Suprapubic skin (tissue), 4 donors: ENCODE data around the gene WDR87. TPM values are rescaled to one million over a fixed set of nuclear protein-coding genes. Genes with fewer than 3 reads are reported as not detected.
A peak's percentile ranks its signal among the peaks of the same experiment; 100 is the strongest.

Source experiments
- DNase-seq, 2 donors: peaks; one replicate each; pipeline ENCODE4 v3.0.0-alpha.2; 2019; ENCODE audit warnings: low spot score in 2 of 2
- H3K27ac ChIP-seq: fragments of 200-600 bp; sonication (generic); one replicate; pipeline ENCODE4 v1.5.1; 2019
- H3K27me3 ChIP-seq: fragments of 200-600 bp; sonication (generic); one replicate; pipeline ENCODE4 v1.5.1; 2019
- H3K36me3 ChIP-seq: fragments of 200-600 bp; sonication (generic); one replicate; pipeline ENCODE4 v1.5.1; 2019
- H3K4me1 ChIP-seq: fragments of 200-600 bp; sonication (generic); one replicate; pipeline ENCODE4 v1.5.1; 2019
- H3K4me3 ChIP-seq: fragments of 200-600 bp; sonication (generic); one replicate; pipeline ENCODE4 v1.5.1; 2019; ENCODE audit warnings: mild to moderate bottlenecking
- H3K9me3 ChIP-seq: fragments of 200-600 bp; sonication (generic); one replicate; pipeline ENCODE4 v1.5.1; 2019
- EP300 ChIP-seq: sonication (generic); formaldehyde crosslinking; IDR thresholded peaks from one replicate; pipeline ENCODE4 v1.6.1; 2017; ENCODE audit warnings: antibody characterized with exemption
- POLR2A ChIP-seq, 2 donors: fragments of 450-650 bp; IDR thresholded peaks; one replicate each; pipeline ENCODE4 v1.6.1; 2017; ENCODE audit warnings: antibody characterized with exemption in 2 of 2, mild to moderate bottlenecking in 2 of 2, moderate library complexity in 2 of 2
- POLR2AphosphoS5 ChIP-seq, 3 donors: sonication (generic); formaldehyde crosslinking; IDR thresholded peaks; one replicate each; pipeline ENCODE4 v1.6.1; 2017; ENCODE audit warnings: antibody characterized with exemption in 3 of 3
- WGBS: methylation state at CpG from one replicate; pipeline ENCODE4 v1.1.5; 2018; 5-methylcytosine and 5-hydroxymethylcytosine counted together
- total RNA-seq, 4 donors: library from RNA; depleted of rRNA; stranded (reverse); fragments of >200 nt; gene quantifications; one replicate each; pipeline ENCODE4 v1.1.0, GENCODE V29; 2016
- TF ChIP-seq, protein P1 (sequence below), 2 donors: fragments of 200-600 bp in 1 of 2; fragments of 450-650 bp in 1 of 2; sonication (generic) in 1 of 2; IDR thresholded peaks; one replicate each; pipeline ENCODE4 v1.5.1; 2016 to 2019; ENCODE audit warnings: antibody characterized with exemption in 2 of 2, mild to moderate bottlenecking in 1 of 2, moderate library complexity in 1 of 2

Gene WDR87
- total RNA-seq, 4 donors from 2014 or later = not detected

DNA sequence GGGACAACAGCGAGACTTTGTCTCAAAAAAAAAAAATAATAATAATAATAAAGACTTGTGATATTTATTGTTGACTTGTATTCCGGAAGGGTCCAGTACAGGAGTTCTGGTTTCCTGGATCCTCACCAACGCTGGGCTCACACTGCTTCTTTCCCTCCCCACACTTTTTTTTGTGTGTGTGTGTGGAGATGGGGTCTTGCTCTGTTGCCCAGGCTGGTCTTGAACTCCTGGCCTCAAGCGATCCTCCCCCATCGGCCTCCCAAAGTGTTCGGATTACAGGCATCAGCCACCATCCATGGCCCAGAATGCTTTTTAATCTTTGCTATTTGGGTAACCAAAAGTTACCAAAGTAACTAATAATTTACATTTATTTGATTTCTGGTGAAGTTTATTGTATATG, 39.7 kb upstream of the WDR87 start:
- Histone ChIP-seq H3K4me1 (no peaks in the 10 kb centered on the region), H3K27ac (no peak overlapping the region)
- WGBS = 95% methylated on average over 6 of the region's 6 CpGs

DNA sequence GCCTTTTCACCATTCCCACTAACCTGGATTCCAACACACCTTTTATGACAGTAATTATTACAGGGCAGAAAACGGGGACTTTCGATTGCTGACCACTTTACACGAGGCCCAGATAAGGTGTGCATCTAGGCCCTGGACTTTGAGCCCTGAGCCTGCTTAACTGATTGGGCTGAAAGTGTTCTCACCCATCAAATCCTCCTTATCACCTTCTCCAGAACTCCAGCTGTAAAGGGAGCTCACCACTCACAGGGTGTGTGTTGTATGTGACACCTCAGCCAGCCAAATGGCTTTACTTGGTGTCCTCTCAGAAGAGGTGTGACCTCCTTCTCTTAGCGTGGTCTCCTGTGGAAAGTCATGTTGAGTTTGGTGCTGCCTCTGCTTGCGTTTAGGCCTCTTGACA, 37.1 kb upstream of the WDR87 start:
- Histone ChIP-seq H3K27ac (no peak overlapping the region), H3K9me3 (no peaks in the 10 kb centered on the region), H3K4me3 (no peak overlapping the region), H3K4me1 (no peaks in the 10 kb centered on the region), H3K27me3 (no peaks in the 10 kb centered on the region), H3K36me3 (no peaks in the 10 kb centered on the region)
- DNase-seq = no peak
- 87% methylated on average over 5 of the region's 5 CpGs for WGBS
- no peak for TF ChIP-seq EP300
- TF ChIP-seq POLR2AphosphoS5 (IDR thresholded peaks at IDR 0.05) = no peak
- TF ChIP-seq, protein P1, sequence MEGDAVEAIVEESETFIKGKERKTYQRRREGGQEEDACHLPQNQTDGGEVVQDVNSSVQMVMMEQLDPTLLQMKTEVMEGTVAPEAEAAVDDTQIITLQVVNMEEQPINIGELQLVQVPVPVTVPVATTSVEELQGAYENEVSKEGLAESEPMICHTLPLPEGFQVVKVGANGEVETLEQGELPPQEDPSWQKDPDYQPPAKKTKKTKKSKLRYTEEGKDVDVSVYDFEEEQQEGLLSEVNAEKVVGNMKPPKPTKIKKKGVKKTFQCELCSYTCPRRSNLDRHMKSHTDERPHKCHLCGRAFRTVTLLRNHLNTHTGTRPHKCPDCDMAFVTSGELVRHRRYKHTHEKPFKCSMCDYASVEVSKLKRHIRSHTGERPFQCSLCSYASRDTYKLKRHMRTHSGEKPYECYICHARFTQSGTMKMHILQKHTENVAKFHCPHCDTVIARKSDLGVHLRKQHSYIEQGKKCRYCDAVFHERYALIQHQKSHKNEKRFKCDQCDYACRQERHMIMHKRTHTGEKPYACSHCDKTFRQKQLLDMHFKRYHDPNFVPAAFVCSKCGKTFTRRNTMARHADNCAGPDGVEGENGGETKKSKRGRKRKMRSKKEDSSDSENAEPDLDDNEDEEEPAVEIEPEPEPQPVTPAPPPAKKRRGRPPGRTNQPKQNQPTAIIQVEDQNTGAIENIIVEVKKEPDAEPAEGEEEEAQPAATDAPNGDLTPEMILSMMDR (IDR thresholded peaks at IDR 0.05) = no peak
- TF ChIP-seq POLR2A (IDR thresholded peaks at IDR 0.05) = no peak

More for the DNA sequence above, 39.7 kb upstream of the WDR87 start:
- TF ChIP-seq POLR2AphosphoS5 (IDR thresholded peaks at IDR 0.05) (no peak), POLR2A (IDR thresholded peaks at IDR 0.05) (no peak), EP300 (no peak)
- TF ChIP-seq, protein P1 (IDR thresholded peaks at IDR 0.05) = no peak
- Histone ChIP-seq H3K4me3 (no peak overlapping the region), H3K27me3 (no peaks in the 10 kb centered on the region), H3K9me3 (no peaks in the 10 kb centered on the region), H3K36me3 (no peaks in the 10 kb centered on the region)
- DNase-seq = peak in 1 of 2 donors; percentile 5

DNA sequence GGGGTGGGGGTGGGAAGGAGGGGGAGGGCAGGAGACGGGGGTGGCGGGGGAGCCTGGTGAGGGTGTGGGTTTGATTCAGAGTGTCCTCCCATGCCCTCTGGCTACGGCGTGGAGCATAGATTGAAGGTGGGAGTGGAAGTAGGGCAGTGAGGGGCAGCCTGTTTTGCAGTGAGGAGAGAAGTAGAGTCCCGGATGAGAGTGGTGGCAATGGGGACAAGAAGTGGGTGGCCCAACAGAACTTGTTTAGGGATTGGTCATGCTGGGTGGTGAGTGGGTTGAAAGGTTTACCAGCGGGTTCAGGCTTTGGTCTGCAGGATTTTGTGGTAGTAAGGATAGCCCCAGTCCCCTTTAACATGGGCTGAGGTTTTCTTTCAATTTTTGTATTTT, 36.1 kb upstream of the WDR87 start:
- no peak for TF ChIP-seq POLR2A (IDR thresholded peaks at IDR 0.05)
- TF ChIP-seq, protein P1 (IDR thresholded peaks at IDR 0.05) = no peak
- TF ChIP-seq EP300 = no peak
- no peak for TF ChIP-seq POLR2AphosphoS5 (IDR thresholded peaks at IDR 0.05)
- WGBS = 82% methylated on average over 6 of the region's 6 CpGs
- Histone ChIP-seq H3K4me1 (no peaks in the 10 kb centered on the region), H3K27me3 (no peaks in the 10 kb centered on the region), H3K9me3 (no peaks in the 10 kb centered on the region), H3K36me3 (no peaks in the 10 kb centered on the region), H3K4me3 (no peak overlapping the region), H3K27ac (no peak overlapping the region)
- DNase-seq = peak in 1 of 2 donors; percentile 21

DNA sequence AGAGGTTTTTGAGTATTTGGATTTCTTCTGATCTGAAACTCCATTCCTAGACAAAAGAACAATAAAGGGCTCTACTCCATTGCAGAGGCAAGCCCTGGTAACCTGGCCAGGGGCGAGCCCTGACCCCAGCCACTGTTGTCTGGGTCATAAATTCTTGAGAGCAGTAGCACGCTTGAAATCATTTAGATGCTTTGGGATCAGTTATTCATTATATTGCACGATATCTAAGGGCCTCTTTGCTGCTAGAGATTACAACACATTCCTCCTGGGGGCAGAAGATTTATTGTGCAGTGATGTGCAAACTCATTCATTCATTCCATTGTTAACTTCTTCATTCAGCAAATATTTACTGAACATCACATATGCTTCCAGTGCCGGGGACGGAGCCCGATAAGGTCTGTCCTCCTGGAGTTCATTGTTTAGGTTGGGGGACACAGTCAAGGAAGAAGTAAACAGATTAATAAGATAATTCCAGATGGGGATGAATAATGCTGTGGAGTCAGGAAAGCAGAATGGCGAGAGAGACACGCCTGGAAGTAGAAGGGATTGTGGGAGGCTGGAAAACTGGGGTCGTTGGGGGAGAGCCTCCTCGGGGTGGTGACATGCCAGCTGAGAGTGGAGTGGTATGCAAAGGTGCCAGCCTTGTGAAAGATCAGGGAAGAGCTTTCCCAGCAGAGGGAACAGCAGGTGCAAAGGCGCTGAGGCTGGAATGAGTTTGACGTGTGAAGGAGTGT, 35.6 kb upstream of the WDR87 start:
- Histone ChIP-seq H3K9me3 (no peaks in the 10 kb centered on the region), H3K36me3 (no peaks in the 10 kb centered on the region), H3K4me1 (no peaks in the 10 kb centered on the region), H3K27me3 (no peaks in the 10 kb centered on the region), H3K4me3 (no peak overlapping the region), H3K27ac (no peak overlapping the region)
- 84% methylated on average over 12 of the region's 12 CpGs for WGBS
- TF ChIP-seq POLR2A (IDR thresholded peaks at IDR 0.05) (no peak), EP300 (no peak), POLR2AphosphoS5 (IDR thresholded peaks at IDR 0.05) (no peak)
- TF ChIP-seq, protein P1 (IDR thresholded peaks at IDR 0.05) = no peak
- no peak for DNase-seq

DNA sequence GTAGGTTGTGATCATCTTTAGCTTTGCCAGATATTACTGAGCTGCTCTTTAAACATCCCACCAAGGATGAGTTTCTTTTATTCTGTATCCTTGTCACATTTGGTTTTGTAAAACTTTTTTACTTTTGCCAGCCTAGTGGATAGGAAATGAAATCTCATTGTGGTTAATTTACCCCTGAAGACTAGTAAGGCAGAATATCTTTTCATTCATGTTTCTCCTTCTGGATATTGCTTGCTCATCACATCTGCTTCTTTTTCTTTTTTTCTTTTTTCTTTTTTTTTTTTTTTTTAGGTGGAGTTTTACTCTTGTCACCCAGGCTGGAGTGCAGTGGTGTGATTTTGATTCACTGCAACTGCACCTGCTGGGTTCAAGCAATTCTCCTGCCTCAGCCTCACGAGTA, 32.0 kb upstream of the WDR87 start:
- Histone ChIP-seq H3K27ac (no peak overlapping the region), H3K27me3 (no peaks in the 10 kb centered on the region), H3K4me3 (no peak overlapping the region), H3K36me3 (no peaks in the 10 kb centered on the region), H3K9me3 (no peaks in the 10 kb centered on the region), H3K4me1 (peaks cover 11% of the 10 kb centered on the region)
- no peak for DNase-seq
- 100% methylated on average over 1 of the region's 1 CpG for WGBS
- TF ChIP-seq POLR2A (IDR thresholded peaks at IDR 0.05) = no peak
- TF ChIP-seq, protein P1 (IDR thresholded peaks at IDR 0.05) = no peak
- TF ChIP-seq POLR2AphosphoS5 (IDR thresholded peaks at IDR 0.05) = no peak
- TF ChIP-seq EP300 = no peak
